ENCODE measurements around the gene ATG5. TPM values are rescaled to one million over a fixed set of nuclear protein-coding genes. Genes with fewer than 3 reads are reported as not detected.
"Not testable (repeated sequence)": the region's sequence is repeated elsewhere in the genome, so short reads cannot be mapped to it uniquely, and the experiment has no call there.

Gene ATG5
- total RNA-seq, 1 experiment from 2014 or later: 37.5 TPM

- DNase-seq: no peak
- no peaks in the 10 kb centered on the region for H3K27me3 ChIP-seq (ENCODE audit: control insufficient read depth, insufficient read depth, low read length)
- H3K4me3 ChIP-seq (ENCODE audit: insufficient read depth, low read depth, low read length): no peak overlapping the region
- peaks cover 2% of the 10 kb centered on the region; the same call in 1 of the 2 replicates for H3K36me3 ChIP-seq (replicated peaks; ENCODE audit: control insufficient read depth, insufficient read depth, low read length)
Measured at GRCh38 chr6:106290032-106290431, 35.5 kb downstream of the ATG5 start.

DNA sequence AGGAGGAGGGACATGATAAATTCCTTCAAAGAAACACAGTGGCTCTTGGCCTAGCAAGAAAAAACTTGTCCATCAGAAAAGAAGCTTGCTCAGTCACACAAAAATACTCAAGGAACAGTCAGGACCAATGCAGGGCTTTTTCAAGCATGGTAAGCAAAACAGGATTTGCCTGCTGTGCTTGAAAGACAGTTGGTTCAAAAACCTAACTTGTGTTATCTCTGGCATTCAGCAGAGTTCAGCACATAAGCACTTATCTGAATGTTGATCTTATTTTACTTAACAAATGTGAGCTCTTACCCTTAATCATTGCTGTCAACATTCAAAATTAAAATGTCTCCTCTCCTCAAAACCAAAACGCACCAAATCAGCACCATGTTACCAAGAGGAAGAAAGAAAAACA is 38.3 kb downstream of the ATG5 start:
- Histone ChIP-seq H3K4me3 (ENCODE audit: insufficient read depth, low read depth, low read length) (no peak overlapping the region), H3K27me3 (ENCODE audit: control insufficient read depth, insufficient read depth, low read length) (no peaks in the 10 kb centered on the region), H3K36me3 (replicated peaks; ENCODE audit: control insufficient read depth, insufficient read depth, low read length) (peaks cover 2% of the 10 kb centered on the region; the same call in 1 of the 2 replicates)
- no peak for DNase-seq

DNA sequence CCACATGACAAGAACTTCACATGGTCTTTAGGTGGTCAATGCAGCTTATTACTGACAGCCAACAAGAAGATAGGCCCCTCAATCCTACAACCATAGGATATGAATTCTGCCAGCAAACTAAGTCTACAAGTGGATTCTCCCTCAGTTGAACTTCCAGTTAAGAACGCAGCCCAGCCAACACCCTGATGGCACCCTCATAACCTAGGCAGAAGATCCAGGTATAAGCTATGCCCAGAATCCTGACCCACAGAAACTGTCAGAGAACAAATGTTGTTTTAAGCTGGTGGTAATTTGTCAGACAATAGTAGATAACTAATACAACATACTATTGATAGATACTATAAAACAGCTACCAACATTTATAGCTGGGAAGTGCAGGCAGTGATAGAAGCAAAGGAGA is 38.8 kb downstream of the ATG5 start:
- H3K36me3 ChIP-seq (replicated peaks; ENCODE audit: control insufficient read depth, insufficient read depth, low read length): no peaks in the 10 kb centered on the region
- no peak for DNase-seq
- no peak overlapping the region for H3K4me3 ChIP-seq (ENCODE audit: insufficient read depth, low read depth, low read length)
- H3K27me3 ChIP-seq (ENCODE audit: control insufficient read depth, insufficient read depth, low read length): no peaks in the 10 kb centered on the region

- Histone ChIP-seq H3K4me3 (ENCODE audit: insufficient read depth, low read depth, low read length) (no peak overlapping the region), H3K36me3 (replicated peaks; ENCODE audit: control insufficient read depth, insufficient read depth, low read length) (0 out of 2 replicates have a peak, but pooled peaks cover 1% of the 10 kb centered on the region), H3K27me3 (ENCODE audit: control insufficient read depth, insufficient read depth, low read length) (no peaks in the 10 kb centered on the region)
- DNase-seq: no peak
Measured at GRCh38 chr6:106283481-106283880, 42.1 kb downstream of the ATG5 start.

GRCh38 chr6:106281661-106282060 is 43.9 kb downstream of the ATG5 start:
- Histone ChIP-seq H3K4me3 (ENCODE audit: insufficient read depth, low read depth, low read length) (no peak overlapping the region), H3K27me3 (ENCODE audit: control insufficient read depth, insufficient read depth, low read length) (no peaks in the 10 kb centered on the region), H3K36me3 (replicated peaks; ENCODE audit: control insufficient read depth, insufficient read depth, low read length) (0 out of 2 replicates have a peak, but pooled peaks cover 1% of the 10 kb centered on the region)
- DNase-seq: no peak

DNA sequence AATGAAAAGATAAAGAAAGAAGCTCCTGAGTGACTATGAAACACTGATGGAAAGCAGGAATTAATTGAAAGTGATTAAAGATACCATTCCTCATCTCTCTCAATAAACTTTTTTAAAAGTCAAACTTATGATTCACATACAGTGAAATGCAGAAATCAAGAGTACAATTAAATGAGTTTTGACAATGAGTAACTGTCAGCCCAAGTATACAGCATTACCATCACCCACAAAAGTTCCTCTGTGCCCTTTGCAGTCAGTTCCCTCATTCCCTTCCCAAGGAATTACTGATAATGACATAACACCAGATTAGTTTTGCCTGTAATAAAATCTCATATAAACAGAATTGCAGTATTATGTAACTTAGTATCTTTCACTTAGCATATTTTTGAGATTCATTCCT is 44.5 kb downstream of the ATG5 start:
- Histone ChIP-seq H3K4me3 (ENCODE audit: insufficient read depth, low read depth, low read length) (no peak overlapping the region), H3K27me3 (ENCODE audit: control insufficient read depth, insufficient read depth, low read length) (no peaks in the 10 kb centered on the region), H3K36me3 (replicated peaks; ENCODE audit: control insufficient read depth, insufficient read depth, low read length) (0 out of 2 replicates have a peak, but pooled peaks cover 1% of the 10 kb centered on the region)
- DNase-seq: no peak

- 0 out of 2 replicates have a peak, but pooled peaks cover 1% of the 10 kb centered on the region for H3K36me3 ChIP-seq (replicated peaks; ENCODE audit: control insufficient read depth, insufficient read depth, low read length)
- no peak for DNase-seq
- no peak overlapping the region for H3K4me3 ChIP-seq (ENCODE audit: insufficient read depth, low read depth, low read length)
- no peaks in the 10 kb centered on the region for H3K27me3 ChIP-seq (ENCODE audit: control insufficient read depth, insufficient read depth, low read length)
Measured at GRCh38 chr6:106279179-106279578, 46.4 kb downstream of the ATG5 start.

DNA sequence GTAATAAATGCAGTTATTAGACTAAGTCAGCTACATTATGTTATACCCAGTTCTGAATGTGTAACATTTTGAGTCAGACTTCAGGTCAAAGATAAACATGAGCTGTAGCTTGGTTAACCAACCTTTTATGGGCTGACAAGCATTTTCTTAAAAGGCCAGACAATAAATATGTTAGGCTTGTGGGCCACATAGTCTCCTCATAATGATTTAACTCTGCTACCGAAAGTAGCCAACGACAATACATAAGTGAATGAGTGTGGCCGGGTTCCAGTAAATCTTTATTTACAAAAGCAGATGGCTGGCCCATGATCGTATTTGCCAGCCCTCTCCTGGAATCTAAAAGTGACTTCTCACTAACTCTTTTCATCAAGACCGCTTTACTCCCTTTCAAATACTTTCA is 49.9 kb downstream of the ATG5 start:
- no peak for DNase-seq

GRCh38 chr6:106273087-106273486 is 52.5 kb downstream of the ATG5 start:
- DNase-seq: no peak
- H3K4me3 ChIP-seq (ENCODE audit: insufficient read depth, low read depth, low read length): no peak overlapping the region
- H3K27me3 ChIP-seq (ENCODE audit: control insufficient read depth, insufficient read depth, low read length): no peaks in the 10 kb centered on the region
- no peaks in the 10 kb centered on the region for H3K36me3 ChIP-seq (replicated peaks; ENCODE audit: control insufficient read depth, insufficient read depth, low read length)

More for the DNA sequence above, 49.9 kb downstream of the ATG5 start:
- Histone ChIP-seq H3K4me3 (ENCODE audit: insufficient read depth, low read depth, low read length) (no peak overlapping the region), H3K36me3 (replicated peaks; ENCODE audit: control insufficient read depth, insufficient read depth, low read length) (0 out of 2 replicates have a peak, but pooled peaks cover 1% of the 10 kb centered on the region), H3K27me3 (ENCODE audit: control insufficient read depth, insufficient read depth, low read length) (no peaks in the 10 kb centered on the region)

GRCh38 chr6:106272287-106272686 is 53.3 kb downstream of the ATG5 start:
- Histone ChIP-seq H3K4me3 (ENCODE audit: insufficient read depth, low read depth, low read length) (no peak overlapping the region), H3K36me3 (replicated peaks; ENCODE audit: control insufficient read depth, insufficient read depth, low read length) (no peaks in the 10 kb centered on the region), H3K27me3 (ENCODE audit: control insufficient read depth, insufficient read depth, low read length) (no peaks in the 10 kb centered on the region)
- no peak for DNase-seq

- Histone ChIP-seq H3K27me3 (ENCODE audit: control insufficient read depth, insufficient read depth, low read length) (no peaks in the 10 kb centered on the region), H3K4me3 (ENCODE audit: insufficient read depth, low read depth, low read length) (no peak overlapping the region), H3K36me3 (replicated peaks; ENCODE audit: control insufficient read depth, insufficient read depth, low read length) (no peaks in the 10 kb centered on the region)
- no peak for DNase-seq
Measured at GRCh38 chr6:106270414-106270813, 55.1 kb downstream of the ATG5 start.

DNA sequence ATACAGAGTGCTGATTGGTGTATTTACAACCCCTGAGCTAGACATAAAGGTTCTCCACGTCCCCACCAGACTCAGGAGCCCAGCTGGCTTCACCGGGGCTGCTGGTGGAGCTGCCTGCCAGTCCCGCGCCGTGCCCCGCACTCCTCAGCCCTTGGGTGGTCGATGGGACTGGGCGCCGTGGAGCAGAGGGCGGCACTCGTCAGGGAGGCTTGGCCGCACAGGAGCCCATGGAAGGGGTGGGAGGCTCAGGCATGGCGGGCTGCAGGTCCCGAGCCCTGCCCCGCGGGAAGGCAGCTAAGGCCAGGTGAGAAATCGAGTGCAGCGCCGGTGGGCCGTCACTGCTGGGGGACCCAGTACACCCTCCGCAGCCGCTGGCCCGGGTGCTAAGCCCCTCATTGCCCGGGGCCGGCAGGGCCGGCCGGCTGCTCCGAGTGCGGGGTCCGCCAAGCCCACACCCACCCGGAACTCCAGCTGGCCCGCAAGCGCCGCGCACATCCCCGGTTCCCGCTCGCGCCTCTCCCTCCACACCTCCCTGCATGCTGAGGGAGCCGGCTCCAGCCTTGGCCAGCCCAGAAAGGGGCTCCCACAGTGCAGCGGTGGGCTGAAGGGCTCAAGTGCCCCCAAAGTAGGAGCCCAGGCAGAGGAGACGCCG is 56.2 kb downstream of the ATG5 start:
- H3K27me3 ChIP-seq (ENCODE audit: control insufficient read depth, insufficient read depth, low read length); DNase-seq; H3K4me3 ChIP-seq (ENCODE audit: insufficient read depth, low read depth, low read length); H3K36me3 ChIP-seq (replicated peaks; ENCODE audit: control insufficient read depth, insufficient read depth, low read length): not testable (repeated sequence)

DNA sequence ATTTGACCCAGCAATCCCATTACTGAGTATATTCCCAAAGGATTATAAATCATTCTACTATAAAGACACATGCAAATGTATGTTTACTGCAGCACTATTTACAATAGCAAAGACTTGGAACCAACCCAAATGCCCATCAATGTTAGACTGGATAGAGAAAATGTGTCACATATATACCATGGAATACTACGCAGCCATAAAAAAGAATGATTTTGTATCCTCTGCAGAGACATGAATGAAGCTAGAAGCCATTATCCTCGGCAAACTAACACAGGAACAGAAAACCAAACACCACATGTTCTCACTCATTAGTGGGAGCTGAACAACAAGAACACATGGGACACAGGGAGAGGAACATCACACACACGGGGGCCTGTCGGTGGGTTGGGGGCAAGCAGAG is 57.1 kb downstream of the ATG5 start:
- H3K27me3 ChIP-seq (ENCODE audit: control insufficient read depth, insufficient read depth, low read length); DNase-seq; H3K4me3 ChIP-seq (ENCODE audit: insufficient read depth, low read depth, low read length); H3K36me3 ChIP-seq (replicated peaks; ENCODE audit: control insufficient read depth, insufficient read depth, low read length): not testable (repeated sequence)

GRCh38 chr6:106264433-106264832 is 61.1 kb downstream of the ATG5 start:
- H3K36me3 ChIP-seq (replicated peaks; ENCODE audit: control insufficient read depth, insufficient read depth, low read length); H3K27me3 ChIP-seq (ENCODE audit: control insufficient read depth, insufficient read depth, low read length); DNase-seq; H3K4me3 ChIP-seq (ENCODE audit: insufficient read depth, low read depth, low read length): not testable (repeated sequence)

- not testable (repeated sequence) for DNase-seq; H3K4me3 ChIP-seq (ENCODE audit: insufficient read depth, low read depth, low read length); H3K27me3 ChIP-seq (ENCODE audit: control insufficient read depth, insufficient read depth, low read length); H3K36me3 ChIP-seq (replicated peaks; ENCODE audit: control insufficient read depth, insufficient read depth, low read length)
Measured at GRCh38 chr6:106259748-106260147, 65.8 kb downstream of the ATG5 start.

DNA sequence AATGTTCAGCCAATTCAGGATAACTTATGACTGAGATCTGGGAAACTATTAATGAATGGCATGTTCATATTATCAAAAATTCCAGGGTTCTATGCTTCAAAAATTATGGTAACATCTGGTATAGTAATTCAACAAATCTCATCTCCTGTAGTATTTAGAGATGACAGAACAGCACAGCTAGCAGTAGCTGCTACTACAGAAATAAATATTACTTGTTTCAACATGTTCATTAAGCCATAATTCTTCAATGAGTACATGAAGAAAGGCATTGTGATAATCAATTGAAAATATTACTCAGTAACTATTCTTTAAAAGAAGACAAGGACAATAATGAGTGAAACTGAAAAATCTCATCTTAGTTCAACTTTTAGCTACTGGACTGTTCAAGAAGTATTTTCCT is 66.8 kb downstream of the ATG5 start:
- H3K36me3 ChIP-seq (replicated peaks; ENCODE audit: control insufficient read depth, insufficient read depth, low read length): no peaks in the 10 kb centered on the region
- no peak for DNase-seq
- H3K27me3 ChIP-seq (ENCODE audit: control insufficient read depth, insufficient read depth, low read length): no peaks in the 10 kb centered on the region
- H3K4me3 ChIP-seq (ENCODE audit: insufficient read depth, low read depth, low read length): no peak overlapping the region

Data from H7 (cell line).